Colonic mucosa (tissue), 4 donors: ENCODE measurements around the gene DNAH10. TPM values are rescaled to one million over a fixed set of nuclear protein-coding genes. Genes with fewer than 3 reads are reported as not detected.

Experiments used
- DNase-seq: peaks from one replicate; pipeline ENCODE4 v3.0.0-alpha.2; 2020
- H3K27ac ChIP-seq: fragments of 200-600 bp; one replicate; pipeline ENCODE4 v1.8.0; 2021
- H3K27me3 ChIP-seq: fragments of 200-600 bp; one replicate; pipeline ENCODE4 v1.8.0; 2021
- H3K36me3 ChIP-seq: fragments of 200-600 bp; one replicate; pipeline ENCODE4 v1.8.0; 2021
- H3K4me1 ChIP-seq: fragments of 200-600 bp; one replicate; pipeline ENCODE4 v1.8.0; 2021; ENCODE audit warnings: mild to moderate bottlenecking
- H3K4me3 ChIP-seq: fragments of 200-600 bp; one replicate; pipeline ENCODE4 v1.8.0; 2021
- H3K9ac ChIP-seq, 2 donors: one replicate each; pipeline ENCODE4 v1.7.0; 2013; ENCODE audit warnings: control low read depth in 2 of 2, low read depth in 2 of 2, low read length in 2 of 2
- H3K9me3 ChIP-seq: fragments of 200-600 bp; one replicate; pipeline ENCODE4 v1.8.0; 2021
- intact Hi-C: fragments of 100-400 bp; cut with DNase I; formaldehyde crosslinking; loops from one replicate; pipeline ENCODE4 v1.14.1; 2022
- total RNA-seq, 2 donors: library from RNA; stranded (reverse); fragmentation: NEBNext Ultra II Directional in 1 of 2; extraction: Animal tissue kit (Norgen Biotek cat#: 25700) in 1 of 2; gene quantifications; one replicate each; pipeline ENCODE4 v1.2.1, GENCODE V29; 2021
- TF ChIP-seq, protein P1 (sequence below): fragments of 200-600 bp; IDR thresholded peaks from one replicate; pipeline ENCODE4 v1.8.0; 2022; ENCODE audit warnings: antibody characterized with exemption, mild to moderate bottlenecking
- donor health status: healthy.
- donor health status: DM: no; HTN: no; CAD: no.
- donor health status: DM: no; HTN: no; CAD: no.

DNAH10 gene
- total RNA-seq, 2 donors from 2014 or later: 0.32 to 0.35 TPM

DNA sequence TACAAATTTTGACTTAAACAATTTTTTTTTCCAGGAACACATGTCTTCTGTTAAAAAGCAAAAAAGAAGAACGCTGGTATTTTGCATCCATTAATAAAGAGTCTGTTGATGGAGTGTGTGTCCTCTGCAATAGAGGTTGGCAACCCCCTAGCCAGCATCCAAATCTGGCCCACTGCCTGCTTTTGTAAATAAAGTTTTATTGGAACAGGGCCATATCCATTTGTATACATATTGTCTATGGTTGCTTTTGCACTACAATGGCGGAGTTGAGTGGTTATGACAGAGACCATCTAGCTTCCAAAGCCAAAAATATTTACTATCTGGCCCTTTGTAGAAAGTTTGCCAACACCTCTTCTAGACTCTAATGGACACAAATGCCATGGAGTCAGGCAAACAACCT, 160.9 kb downstream of the DNAH10 start:
- no peaks in the 10 kb centered on the region for H3K36me3 ChIP-seq
- no peak overlapping the region for H3K27ac ChIP-seq
- no peaks in the 10 kb centered on the region for H3K27me3 ChIP-seq
- H3K4me3 ChIP-seq: no peak overlapping the region
- intact Hi-C loops: no loop called here
- DNase-seq: no peak
- TF ChIP-seq, protein P1, sequence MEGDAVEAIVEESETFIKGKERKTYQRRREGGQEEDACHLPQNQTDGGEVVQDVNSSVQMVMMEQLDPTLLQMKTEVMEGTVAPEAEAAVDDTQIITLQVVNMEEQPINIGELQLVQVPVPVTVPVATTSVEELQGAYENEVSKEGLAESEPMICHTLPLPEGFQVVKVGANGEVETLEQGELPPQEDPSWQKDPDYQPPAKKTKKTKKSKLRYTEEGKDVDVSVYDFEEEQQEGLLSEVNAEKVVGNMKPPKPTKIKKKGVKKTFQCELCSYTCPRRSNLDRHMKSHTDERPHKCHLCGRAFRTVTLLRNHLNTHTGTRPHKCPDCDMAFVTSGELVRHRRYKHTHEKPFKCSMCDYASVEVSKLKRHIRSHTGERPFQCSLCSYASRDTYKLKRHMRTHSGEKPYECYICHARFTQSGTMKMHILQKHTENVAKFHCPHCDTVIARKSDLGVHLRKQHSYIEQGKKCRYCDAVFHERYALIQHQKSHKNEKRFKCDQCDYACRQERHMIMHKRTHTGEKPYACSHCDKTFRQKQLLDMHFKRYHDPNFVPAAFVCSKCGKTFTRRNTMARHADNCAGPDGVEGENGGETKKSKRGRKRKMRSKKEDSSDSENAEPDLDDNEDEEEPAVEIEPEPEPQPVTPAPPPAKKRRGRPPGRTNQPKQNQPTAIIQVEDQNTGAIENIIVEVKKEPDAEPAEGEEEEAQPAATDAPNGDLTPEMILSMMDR: no peak
- no peak overlapping the region for H3K9ac ChIP-seq
- H3K4me1 ChIP-seq: no peaks in the 10 kb centered on the region
- H3K9me3 ChIP-seq: no peaks in the 10 kb centered on the region

DNA sequence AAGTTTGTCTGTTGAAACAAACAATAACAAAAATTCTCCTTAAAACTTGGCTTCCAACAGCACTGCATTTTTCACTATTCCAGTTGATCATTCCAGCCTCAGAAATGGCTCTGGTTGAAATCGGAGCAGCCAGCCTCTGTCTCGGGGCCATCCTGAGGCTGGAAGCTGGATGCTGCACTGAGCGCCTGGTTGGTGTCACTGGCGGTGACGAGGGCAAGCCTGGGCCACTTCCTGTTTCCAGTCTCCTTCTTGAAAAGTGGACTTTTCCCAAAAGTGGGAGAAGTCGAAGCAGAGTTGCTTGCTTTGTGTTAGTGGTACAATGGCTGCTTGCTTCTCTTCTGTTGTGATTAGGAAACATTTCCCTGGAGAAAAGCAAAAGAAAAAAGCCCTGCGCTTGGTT, 161.8 kb downstream of the DNAH10 start:
- Histone ChIP-seq H3K36me3 (no peaks in the 10 kb centered on the region), H3K27ac (no peak overlapping the region), H3K4me1 (no peaks in the 10 kb centered on the region), H3K9me3 (no peaks in the 10 kb centered on the region), H3K9ac (no peak overlapping the region), H3K4me3 (no peak overlapping the region), H3K27me3 (no peaks in the 10 kb centered on the region)
- no peak for DNase-seq
- intact Hi-C loops: no loop called here
- TF ChIP-seq, protein P1: no peak

DNA sequence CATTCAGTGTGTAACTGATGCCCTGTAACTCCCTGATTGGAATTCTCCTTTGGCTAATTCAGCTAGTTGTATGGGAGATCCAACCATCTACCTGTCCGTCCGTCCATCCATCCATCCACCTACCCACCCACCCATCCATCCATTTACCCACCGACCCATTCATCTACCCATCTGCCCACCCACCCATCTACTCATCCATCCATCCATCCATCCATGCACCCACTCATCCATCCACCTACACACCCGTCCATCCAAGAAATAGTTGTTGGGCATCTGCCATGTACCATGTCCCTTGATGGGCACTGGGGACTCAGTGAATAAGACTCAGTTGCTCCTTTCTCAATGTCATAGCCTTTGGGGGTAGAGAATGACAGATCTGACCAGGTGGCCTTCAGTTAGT, 162.4 kb downstream of the DNAH10 start:
- H3K9me3 ChIP-seq: no peaks in the 10 kb centered on the region
- H3K27me3 ChIP-seq: no peaks in the 10 kb centered on the region
- intact Hi-C loops: no loop called here
- H3K9ac ChIP-seq: no peak overlapping the region
- no peaks in the 10 kb centered on the region for H3K4me1 ChIP-seq
- no peaks in the 10 kb centered on the region for H3K36me3 ChIP-seq
- no peak for DNase-seq
- H3K27ac ChIP-seq: no peak overlapping the region
- no peak overlapping the region for H3K4me3 ChIP-seq
- TF ChIP-seq, protein P1: no peak

DNA sequence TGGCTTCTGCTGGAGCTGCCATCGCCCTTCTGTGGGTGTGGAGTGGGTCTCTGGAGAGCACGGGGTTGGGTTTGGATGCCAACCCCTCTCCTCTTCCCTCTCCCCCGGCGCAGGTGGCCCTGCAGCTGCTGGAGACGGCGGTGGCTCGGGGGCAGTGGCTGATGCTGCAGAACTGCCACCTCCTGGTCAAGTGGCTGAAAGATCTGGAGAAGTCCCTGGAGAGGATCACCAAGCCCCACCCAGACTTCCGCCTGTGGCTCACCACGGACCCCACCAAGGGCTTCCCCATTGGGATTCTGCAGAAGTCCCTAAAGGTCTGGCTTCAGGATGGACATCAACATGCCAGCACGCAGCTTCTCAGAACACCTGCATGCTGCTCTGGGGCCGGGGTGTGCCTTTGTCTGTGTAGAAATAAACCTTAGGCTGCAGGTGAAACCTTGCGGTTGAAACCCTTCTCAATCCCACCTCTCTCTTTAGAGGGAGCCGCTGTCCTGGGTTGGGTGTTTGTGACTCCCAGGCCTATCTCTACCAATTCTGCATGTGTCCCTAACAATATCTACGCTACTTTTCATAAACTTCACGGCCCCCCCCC, 166.3 kb downstream of the DNAH10 start:
- Histone ChIP-seq H3K4me1 (no peaks in the 10 kb centered on the region), H3K27ac (no peak overlapping the region), H3K4me3 (no peak overlapping the region), H3K36me3 (no peaks in the 10 kb centered on the region), H3K9me3 (no peaks in the 10 kb centered on the region), H3K9ac (no peak overlapping the region), H3K27me3 (no peaks in the 10 kb centered on the region)
- intact Hi-C loops: no loop called here
- TF ChIP-seq, protein P1: no peak
- no peak for DNase-seq

DNA sequence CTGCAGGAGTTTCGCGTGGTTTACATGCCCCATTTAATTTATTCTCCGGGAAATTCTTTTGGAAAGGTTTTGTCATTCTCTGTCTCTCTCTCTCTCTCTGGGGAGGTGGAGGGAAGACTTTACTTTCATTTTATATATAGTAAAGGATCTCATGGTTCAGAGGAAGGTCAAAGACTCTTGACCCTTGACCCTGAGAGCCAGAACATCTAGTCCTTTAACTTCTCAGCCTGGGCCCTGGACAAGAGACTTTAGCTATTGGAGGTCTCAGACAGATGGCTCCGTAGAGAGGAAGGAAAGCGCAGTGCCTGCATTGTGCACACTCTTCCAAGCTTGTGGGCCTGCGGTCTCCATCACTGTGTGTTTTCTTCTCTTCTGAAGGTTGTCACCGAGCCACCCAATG, 166.8 kb downstream of the DNAH10 start:
- Histone ChIP-seq H3K9me3 (no peaks in the 10 kb centered on the region), H3K4me1 (no peaks in the 10 kb centered on the region), H3K4me3 (no peak overlapping the region), H3K27ac (no peak overlapping the region), H3K27me3 (no peaks in the 10 kb centered on the region), H3K36me3 (no peaks in the 10 kb centered on the region), H3K9ac (no peak overlapping the region)
- TF ChIP-seq, protein P1: no peak
- DNase-seq: no peak
- intact Hi-C loops: no loop called here
